K562 treated with DMSO at 1 percent for 48 hours (cell line): ENCODE measurements around the gene RRBP1. TPM values are rescaled to one million over a fixed set of nuclear protein-coding genes. Genes with fewer than 3 reads are reported as not detected.

Experiments used
- total RNA-seq: library from RNA; unstranded; fragments of 300-600 nt; gene quantifications from 2 replicates; pipeline ENCODE4 v1.2.3, GENCODE V29; 2022; ENCODE audit warnings: low replicate concordance; ENCODE audit errors: extremely low read depth

RRBP1 gene, protein sequence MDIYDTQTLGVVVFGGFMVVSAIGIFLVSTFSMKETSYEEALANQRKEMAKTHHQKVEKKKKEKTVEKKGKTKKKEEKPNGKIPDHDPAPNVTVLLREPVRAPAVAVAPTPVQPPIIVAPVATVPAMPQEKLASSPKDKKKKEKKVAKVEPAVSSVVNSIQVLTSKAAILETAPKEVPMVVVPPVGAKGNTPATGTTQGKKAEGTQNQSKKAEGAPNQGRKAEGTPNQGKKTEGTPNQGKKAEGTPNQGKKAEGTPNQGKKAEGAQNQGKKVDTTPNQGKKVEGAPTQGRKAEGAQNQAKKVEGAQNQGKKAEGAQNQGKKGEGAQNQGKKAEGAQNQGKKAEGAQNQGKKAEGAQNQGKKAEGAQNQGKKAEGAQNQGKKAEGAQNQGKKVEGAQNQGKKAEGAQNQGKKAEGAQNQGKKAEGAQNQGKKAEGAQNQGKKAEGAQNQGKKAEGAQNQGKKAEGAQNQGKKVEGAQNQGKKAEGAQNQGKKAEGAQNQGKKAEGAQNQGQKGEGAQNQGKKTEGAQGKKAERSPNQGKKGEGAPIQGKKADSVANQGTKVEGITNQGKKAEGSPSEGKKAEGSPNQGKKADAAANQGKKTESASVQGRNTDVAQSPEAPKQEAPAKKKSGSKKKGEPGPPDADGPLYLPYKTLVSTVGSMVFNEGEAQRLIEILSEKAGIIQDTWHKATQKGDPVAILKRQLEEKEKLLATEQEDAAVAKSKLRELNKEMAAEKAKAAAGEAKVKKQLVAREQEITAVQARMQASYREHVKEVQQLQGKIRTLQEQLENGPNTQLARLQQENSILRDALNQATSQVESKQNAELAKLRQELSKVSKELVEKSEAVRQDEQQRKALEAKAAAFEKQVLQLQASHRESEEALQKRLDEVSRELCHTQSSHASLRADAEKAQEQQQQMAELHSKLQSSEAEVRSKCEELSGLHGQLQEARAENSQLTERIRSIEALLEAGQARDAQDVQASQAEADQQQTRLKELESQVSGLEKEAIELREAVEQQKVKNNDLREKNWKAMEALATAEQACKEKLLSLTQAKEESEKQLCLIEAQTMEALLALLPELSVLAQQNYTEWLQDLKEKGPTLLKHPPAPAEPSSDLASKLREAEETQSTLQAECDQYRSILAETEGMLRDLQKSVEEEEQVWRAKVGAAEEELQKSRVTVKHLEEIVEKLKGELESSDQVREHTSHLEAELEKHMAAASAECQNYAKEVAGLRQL (N-terminal part only)
- not detected in 2 replicates for total RNA-seq

DNA sequence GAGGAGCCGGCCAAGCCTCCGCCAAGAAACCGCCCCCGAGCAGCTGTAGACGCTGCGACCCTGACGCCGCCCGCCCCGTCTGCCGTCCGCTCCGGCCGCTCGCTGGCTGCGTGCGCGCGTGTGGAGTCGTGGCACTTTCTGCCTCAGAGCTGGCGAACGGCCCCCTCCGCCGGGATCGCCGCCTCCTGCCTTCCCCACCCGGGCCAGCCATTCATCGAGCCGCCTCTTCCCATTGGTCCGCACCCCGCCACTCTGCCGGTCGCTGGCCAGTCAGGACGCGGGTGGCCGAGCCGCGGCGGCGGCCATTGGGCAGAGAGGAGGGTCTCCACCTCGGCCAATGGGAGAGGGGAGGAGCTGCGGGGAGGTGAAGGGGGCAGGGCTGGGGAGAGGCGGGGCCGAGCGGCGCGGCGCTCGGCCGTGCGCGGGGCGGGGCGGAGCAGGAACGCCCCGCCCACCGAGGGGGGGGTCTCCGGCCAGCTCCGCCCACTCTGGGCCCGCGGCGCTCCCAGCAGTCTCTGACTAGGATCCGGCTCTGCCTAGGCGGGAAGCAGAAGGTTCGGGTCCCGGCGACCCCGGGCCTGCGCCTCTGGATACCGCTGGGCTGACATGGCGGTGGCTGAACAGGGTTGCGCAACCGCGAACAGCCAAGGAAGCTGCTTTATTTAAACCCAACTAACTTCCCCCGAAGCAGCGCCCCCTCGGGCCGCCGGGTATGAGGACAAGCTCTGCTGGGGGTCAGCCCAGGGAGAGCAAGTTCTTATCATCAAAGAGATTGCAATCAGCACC, at the start of gene RRBP1:
Gene RRBP1 (minus strand): TSS at position 140 of the 786 bp plus-strand sequence. CDS start 21,735 bp downstream, outside the sequence.

DNA sequence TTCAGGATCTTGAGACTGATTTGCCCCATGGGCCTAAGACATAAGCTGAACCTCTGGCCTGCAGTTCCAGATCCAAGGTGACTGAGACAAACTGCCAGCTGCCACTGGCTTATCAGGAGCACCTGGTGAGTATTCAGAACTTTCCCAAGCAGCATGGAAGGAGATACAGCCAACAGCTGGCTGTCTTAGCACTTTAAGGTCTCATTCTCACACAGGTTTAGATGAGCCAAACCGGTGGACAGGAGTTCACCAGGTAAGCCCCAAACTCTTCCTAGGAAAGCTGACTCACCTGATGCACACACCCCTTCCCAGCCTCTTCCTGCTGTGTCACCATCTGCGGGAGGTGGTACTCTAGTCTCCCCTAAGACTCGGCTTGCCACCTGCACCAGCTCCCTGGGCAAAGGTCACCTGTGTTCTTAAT, 17.9 kb upstream of the RRBP1 start, which contains the start of gene BANF2:
Gene BANF2 (plus strand): TSS at position 36 of the 421 bp plus-strand sequence. CDS start 25,060 bp downstream, outside the sequence.

DNA sequence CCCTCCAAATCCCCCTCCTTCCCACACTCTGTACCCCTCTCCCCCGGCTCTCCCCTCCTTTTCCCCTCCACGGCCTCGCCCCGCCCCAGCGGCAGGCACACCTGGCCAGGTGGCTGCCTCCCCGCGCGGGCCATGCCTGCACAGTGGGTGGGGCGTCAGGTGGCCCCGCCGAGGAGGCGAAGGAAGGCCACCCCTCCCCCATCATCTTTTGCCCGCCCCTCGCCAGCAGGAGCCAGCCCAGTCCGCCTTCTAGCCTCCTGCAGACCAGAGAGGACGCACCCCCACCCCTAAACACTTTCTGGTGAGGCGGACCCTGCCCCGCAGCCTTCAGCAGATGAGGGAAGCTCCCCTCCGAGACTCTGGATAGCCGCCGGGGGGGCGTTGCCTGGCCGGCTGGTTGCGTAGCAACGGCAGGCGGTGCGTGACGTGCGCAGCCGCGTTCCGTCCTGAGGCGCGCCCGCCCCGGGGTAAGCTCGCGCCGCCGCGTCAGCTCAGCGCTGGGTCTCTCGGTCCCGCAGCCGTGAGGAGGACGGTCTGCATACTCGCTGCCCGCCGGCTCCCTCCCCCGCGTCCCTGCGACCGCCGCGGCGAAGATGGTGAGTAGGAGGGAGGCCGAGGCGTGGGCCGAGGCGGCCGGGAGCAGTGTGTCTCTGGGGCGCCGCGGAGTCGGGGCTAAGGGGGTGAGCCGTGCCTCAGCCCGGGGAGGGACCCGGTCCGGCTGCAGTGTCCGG, 112.3 kb downstream of the RRBP1 start, which contains the start of gene DSTN:
Gene DSTN (plus strand): TSS at position 460 of the 731 bp plus-strand sequence. CDS start 134 bp downstream, at position 594.

Other genes starting within 250 kb of the RRBP1 start
- gene BFSP1, start 150.9 kb downstream of the RRBP1 start, total RNA-seq, result not detected in 2 replicates
- not detected in 2 replicates for gene DSTN, start 112.2 kb downstream of the RRBP1 start, total RNA-seq
- not detected in 2 replicates for gene BANF2, start 17.7 kb upstream of the RRBP1 start, total RNA-seq